ENCODE data around the gene YIF1B.

YIF1B gene

GRCh38 chr19:38303517-38304351 lies 12.0 kb downstream of the YIF1B start, which contains the start of gene C19orf33:
C19orf33 (plus strand) TSS chr19:38304251; CDS start chr19:38304262, 11 bp downstream.
- no peak for DNase-seq

DNA sequence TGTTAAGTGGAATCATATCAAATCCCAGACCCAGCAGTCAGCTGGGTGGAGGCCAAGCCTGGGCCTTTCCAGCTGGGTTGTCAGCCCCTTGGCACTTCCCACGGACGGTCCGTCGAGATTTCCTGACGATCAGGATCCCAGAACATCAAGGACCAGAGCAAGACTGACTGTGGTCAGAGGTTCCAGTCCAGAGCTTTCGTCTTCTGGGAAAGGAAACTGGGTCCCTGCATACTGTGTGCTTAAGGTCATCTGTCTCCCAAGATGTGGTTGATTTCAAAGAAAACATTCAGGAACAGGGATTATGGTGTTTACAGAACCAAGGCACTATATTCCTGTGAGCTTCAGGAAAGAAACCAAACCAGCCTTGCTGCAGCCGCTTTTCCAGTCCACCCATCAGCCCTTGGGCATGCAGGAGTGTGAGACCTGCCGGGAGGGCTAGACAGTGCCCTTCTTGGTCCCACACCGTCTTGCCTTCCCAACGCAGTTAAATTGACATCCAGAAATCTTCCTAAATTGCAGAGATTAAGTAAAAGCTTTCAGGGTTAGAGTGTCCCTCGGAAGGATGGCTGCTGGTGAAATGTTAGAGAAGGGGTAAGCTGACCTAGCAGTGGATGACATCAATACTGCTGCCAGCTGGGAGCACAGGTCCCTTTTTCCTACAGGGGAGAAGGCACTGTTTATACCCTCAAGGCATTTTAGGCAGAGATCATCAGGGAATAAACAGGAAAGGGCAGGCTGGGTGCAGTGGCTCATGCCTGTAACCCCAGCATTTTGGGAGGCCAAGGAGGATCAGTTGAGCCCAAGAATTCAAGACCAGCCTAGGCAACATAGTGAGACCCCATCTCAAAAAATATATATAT lies 16.7 kb downstream of the YIF1B start:
- DNase-seq: no peak

DNA sequence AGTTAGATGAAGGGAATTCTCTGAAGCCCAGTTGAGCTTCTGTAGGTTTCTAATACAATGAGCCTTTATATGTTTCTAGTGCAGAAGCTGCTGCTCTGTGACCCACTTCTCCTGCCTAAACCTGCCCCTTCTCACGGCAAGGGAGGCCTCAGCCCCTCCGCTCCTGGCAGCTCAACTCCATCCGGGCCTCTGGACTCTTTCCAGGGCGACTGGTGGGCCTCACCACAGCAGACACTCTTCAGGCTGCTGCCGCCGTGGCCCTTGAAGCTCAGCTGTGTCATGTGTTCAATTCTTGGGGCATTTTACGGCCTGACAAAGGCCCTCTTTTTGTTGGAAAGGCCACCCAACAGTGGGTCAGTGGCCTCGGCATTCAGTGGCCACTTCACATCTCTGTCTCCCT lies 21.7 kb downstream of the YIF1B start:
- no peak for DNase-seq

DNA sequence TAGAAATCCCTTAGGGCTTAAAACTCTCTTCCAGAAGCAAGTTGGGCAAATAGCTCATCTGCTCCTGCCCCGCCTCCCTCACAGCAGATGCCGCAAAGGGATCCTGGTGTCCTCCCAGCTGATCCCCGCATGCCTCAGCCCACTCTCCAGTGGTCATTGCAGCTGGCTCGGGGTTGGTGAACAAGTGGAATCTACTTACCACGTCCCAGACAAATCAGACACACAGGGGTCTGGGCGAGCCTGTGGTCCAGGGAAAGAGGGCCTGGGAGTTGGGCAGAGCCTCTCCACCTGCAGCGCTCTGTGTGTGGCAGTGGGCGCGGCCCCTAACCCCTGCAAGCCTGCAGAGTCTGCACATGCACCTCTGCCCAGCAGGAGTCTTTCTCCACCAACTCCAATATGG lies 22.5 kb downstream of the YIF1B start:
- no peak for DNase-seq

DNA sequence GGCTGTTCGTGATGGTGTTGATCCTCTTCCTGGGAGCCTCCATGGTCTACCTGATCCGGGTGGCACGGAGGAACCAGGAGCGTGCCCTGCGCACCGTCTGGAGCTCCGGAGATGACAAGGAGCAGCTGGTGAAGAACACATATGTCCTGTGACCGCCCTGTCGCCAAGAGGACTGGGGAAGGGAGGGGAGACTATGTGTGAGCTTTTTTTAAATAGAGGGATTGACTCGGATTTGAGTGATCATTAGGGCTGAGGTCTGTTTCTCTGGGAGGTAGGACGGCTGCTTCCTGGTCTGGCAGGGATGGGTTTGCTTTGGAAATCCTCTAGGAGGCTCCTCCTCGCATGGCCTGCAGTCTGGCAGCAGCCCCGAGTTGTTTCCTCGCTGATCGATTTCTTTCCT lies 23.9 kb downstream of the YIF1B start:
- no peak for DNase-seq

- no peak for DNase-seq
Observed at GRCh38 chr19:38290631-38291147, 25.1 kb downstream of the YIF1B start.

DNA sequence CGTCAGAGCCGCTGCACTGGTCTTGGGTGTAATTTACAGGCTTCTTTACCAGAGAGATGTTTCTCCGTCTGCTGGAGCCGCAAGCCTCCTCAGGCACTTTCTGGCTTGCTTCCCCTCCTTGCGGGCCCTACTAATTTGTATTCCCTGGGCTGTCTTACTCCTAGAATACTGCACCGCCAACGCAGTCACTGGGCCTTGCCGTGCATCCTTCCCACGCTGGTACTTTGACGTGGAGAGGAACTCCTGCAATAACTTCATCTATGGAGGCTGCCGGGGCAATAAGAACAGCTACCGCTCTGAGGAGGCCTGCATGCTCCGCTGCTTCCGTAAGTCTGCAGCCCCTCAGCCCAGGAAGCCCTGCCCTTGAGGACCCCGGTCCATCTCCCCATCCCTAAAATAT lies 25.8 kb downstream of the YIF1B start:
- no peak for DNase-seq

DNA sequence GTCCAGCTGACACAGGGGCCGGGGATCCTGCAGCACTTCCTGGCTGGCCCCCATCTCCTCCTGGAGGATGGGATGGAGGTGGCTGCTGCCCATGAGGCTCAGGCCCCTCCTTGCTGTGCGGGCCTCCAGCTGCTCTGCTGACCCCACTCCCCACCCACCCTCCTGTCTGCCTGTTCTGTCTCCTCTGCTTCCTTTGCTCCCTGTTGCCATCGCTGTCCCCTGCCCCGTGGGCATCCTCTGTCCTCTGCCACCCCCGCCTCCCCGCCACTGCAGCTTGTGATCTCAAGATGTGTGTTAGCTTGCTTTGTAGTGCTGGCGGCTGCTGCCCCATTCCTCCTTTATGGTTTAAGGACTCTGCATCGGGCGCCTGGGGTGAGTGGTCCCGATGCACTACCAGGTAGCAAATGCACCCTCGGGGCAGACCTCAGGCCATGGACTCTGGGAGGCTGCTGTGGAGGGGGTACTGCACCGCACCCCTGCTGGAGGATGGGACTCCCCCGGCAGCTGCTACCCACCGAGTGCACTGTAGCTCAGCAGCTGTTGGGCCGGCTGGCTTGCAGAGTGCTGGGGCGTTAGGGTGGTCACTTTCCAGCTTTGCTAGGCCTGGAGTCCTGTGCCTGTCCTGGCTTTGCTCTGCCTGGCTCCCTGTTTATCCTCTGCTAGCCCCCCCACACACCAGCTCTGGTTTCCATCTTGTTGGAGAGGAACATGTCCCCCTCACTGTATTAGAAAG lies 27.5 kb downstream of the YIF1B start:
- no peak for DNase-seq

DNA sequence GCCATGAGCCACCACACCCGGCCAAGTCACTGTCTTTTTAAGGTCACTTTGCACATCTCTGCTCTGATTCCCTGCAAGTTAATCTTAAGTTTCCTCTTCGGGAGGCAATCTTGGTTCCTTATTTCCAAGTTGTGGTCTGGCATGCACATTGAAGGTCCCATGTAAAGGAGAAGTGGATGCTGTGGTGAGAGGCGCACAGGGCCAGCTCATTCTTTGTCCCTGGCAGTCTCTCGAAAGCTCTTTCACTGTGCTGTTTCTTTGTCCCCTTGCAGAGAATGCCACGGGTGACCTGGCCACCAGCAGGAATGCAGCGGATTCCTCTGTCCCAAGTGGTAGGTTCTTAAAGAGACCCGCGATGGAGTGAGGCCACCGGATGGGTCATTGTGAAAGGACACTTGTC lies 28.1 kb downstream of the YIF1B start:
- DNase-seq: no peak

DNA sequence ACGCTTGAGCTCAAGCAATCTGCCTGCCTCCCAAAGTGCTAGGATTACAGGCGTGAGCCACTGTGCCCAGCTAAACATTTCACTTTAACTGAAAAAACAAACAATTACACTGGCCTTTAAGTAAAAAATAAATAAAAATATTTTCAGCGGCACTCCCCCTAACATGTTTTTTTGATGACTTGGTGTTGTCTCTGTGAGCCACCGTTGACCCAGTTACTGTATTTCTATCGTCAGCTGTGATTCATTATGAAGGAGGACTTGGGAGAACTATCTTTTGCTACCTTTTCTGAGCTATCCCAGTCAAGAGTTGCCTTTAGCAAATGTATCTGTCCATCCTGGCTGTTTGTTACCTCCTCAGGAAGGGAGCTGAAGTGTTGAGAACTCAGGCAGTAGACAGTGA lies 30.2 kb downstream of the YIF1B start:
- no peak for DNase-seq

DNA sequence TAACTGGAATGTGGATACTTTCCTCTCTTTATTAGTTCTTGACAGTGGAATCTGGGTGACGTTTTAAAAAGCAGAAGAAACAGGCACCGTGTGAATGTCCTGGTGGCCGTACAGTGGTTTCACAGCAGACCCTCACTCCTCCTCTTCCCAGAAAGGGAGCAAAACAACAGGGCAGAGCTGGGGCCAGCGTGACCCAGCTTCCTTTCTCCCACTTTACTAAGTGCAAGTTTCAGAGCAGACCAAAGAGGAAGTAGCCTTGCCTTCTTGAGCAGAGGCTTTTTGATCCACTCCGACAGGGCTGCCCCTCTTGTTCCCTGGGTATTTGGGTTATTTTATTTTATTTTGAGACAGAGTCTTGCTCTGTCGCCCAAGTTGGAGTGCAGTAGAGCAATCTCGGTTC lies 31.3 kb downstream of the YIF1B start:
- no peak for DNase-seq

- no peak for DNase-seq
Observed at GRCh38 chr19:38283271-38283670, 32.5 kb downstream of the YIF1B start.

GRCh38 chr19:38281811-38282566 lies 33.8 kb downstream of the YIF1B start:
- DNase-seq: no peak

- no peak for DNase-seq
Observed at GRCh38 chr19:38280030-38280921, 35.5 kb downstream of the YIF1B start.

DNA sequence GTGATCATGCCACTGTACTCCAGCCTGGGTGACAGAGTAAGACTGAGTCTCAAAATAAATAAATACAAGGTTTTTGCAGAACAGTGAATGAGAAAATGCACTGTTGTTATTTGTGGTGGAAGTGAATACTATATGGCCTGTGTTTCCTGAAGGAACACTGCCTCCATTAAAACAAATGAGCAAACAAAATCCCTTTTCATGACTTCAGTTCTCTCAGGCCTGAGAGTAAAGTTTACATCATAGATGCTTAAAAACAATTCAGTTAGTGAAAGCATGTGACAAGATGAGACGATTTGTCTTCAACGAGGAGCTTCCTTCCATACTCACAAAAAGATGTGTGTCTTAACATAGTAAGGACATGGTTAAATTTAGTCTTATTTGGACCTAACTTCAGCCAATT lies 37.0 kb downstream of the YIF1B start:
- DNase-seq: no peak

DNA sequence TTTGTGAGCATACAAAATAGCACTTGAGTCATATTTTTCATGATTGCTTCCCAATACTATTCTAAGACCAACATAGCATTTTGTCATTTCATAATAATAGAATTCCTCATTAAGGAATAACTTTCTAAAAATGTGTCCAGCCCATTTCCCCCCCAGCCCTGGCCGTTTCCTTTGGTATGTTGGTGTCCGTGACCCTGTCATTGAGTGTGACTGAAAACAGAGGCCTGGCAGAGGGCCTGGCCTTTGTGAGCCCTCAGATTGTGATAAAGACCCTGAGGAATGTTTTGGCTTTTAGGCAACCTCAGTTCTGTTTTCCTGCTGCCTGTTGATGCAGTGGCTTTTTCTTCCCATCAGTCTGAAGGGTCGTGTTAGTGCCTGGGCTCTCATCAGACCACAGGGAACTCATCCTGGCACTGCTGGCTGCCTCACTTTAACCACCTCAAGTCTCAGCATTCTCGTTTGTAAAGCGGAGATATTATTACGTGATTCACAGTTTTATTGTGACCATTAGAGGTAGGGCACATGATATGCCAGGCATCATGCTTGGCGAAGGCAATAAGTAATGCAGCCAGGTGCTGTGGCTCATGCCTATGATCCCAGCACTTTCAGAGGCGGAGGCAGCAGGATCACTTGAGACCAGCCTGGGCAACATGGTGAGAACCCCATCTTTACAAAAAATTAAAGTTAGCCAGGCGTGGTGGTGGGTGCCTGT lies 37.6 kb downstream of the YIF1B start:
- no peak for DNase-seq

GRCh38 chr19:38277549-38277948 lies 38.2 kb downstream of the YIF1B start:
- DNase-seq: no peak

GRCh38 chr19:38276942-38277517 lies 38.7 kb downstream of the YIF1B start:
- DNase-seq: no peak

- no peak for DNase-seq
Observed at GRCh38 chr19:38274739-38275138, 41.0 kb downstream of the YIF1B start.

DNA sequence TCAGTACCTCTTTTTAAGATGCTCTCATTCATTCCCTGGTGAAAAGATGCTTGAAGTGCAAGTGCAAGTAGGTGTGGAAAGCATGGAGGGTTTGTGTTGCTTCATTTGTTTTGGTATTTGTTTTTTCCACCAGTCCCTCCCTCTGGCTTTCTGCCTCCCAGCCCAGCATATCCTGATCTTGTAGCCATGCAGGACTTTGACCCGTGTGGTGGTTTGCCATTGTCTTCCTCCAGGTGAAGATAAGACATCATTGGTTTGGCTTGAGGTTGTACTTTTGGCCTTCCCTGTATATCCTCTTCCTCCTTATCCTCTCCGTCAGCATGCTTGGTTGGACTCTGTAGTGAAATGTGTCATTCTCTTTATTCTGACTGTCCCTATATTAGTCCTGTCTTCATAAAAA lies 42.2 kb downstream of the YIF1B start:
- no peak for DNase-seq
